Nephron progenitor cell (in vitro differentiated cells): ENCODE data around the gene MESD.

Experiments
- DNase-seq: peaks from one replicate; pipeline ENCODE4 v3.0.0; 2021
- H3K27ac Mint-ChIP-seq: 2 replicates; pipeline ENCODE4 v1.8.0; 2021; ENCODE audit warnings: mild to moderate bottlenecking, moderate library complexity, mixed read lengths
- H3K27me3 Mint-ChIP-seq: 2 replicates; pipeline ENCODE4 v1.8.0; 2021; ENCODE audit warnings: mild to moderate bottlenecking, low read depth, mixed read lengths; ENCODE audit not compliant: poor library complexity
- H3K36me3 Mint-ChIP-seq: 2 replicates; pipeline ENCODE4 v1.8.0; 2021; ENCODE audit warnings: low read depth, mixed read lengths
- H3K4me1 Mint-ChIP-seq: 2 replicates; pipeline ENCODE4 v1.8.0; 2021; ENCODE audit warnings: mixed read lengths
- H3K4me3 Mint-ChIP-seq: 2 replicates; pipeline ENCODE4 v1.8.0; 2021; ENCODE audit warnings: mild to moderate bottlenecking, moderate library complexity, mixed read lengths
- H3K9me3 Mint-ChIP-seq: 2 replicates; pipeline ENCODE4 v1.8.0; 2021; ENCODE audit warnings: mild to moderate bottlenecking, moderate library complexity, mixed read lengths
- TF ChIP-seq, protein P1 (sequence below): fragments of 200-600 bp; sonication (generic); IDR thresholded peaks from 2 replicates; pipeline ENCODE4 v1.5.0; 2021; ENCODE audit warnings: antibody characterized with exemption

Gene MESD

DNA sequence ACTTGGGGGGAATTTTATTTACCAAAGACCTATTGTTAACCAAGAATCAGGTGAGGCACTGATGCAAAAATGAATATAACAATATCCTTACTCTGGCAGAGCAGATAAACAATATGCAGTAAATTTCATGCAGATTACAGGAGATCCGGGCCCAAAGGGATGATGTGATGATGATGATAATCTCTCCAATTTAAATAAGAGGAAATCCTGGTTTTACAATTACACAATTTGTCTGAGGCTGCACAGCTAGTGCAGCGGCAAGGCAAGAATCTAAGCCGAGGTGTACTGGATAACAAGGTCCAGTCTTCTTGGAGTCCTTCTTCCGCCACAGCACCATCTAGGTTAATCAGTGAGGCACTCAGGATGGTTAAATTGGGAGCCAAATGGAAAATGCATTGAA, 2.4 kb upstream of the MESD start:
- Mint-ChIP-seq H3K9me3 (peaks cover 8% of the 10 kb centered on the region), H3K27ac (no peak overlapping the region), H3K27me3 (peaks cover 8% of the 10 kb centered on the region), H3K36me3 (peaks cover 7% of the 10 kb centered on the region), H3K4me1 (peaks cover 17% of the 10 kb centered on the region), H3K4me3 (no peak overlapping the region)
- no peak for DNase-seq
- TF ChIP-seq, protein P1, sequence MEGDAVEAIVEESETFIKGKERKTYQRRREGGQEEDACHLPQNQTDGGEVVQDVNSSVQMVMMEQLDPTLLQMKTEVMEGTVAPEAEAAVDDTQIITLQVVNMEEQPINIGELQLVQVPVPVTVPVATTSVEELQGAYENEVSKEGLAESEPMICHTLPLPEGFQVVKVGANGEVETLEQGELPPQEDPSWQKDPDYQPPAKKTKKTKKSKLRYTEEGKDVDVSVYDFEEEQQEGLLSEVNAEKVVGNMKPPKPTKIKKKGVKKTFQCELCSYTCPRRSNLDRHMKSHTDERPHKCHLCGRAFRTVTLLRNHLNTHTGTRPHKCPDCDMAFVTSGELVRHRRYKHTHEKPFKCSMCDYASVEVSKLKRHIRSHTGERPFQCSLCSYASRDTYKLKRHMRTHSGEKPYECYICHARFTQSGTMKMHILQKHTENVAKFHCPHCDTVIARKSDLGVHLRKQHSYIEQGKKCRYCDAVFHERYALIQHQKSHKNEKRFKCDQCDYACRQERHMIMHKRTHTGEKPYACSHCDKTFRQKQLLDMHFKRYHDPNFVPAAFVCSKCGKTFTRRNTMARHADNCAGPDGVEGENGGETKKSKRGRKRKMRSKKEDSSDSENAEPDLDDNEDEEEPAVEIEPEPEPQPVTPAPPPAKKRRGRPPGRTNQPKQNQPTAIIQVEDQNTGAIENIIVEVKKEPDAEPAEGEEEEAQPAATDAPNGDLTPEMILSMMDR: no peak

DNA sequence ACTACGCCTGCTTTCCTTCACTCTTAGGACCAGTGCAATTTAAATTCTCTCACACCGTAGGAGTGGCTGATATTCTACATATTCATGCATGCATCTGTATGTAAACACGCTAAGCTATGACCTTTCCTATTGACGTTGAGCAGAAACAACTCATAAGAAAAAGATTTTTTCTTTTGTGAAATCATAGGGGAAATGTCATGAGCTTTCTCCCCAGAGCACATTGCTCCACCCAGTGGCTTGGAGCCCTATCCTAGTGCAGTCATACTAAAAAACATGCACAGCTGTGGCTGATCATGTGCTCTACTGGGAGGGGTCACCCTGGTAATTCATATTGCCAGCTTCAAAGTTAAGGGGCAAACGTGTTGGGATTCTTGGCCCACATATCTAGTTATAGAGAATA, 1.8 kb upstream of the MESD start:
- TF ChIP-seq, protein P1: no peak
- peaks cover 7% of the 10 kb centered on the region for H3K36me3 Mint-ChIP-seq
- H3K27ac Mint-ChIP-seq: no peak overlapping the region
- no peak for DNase-seq
- peaks cover 8% of the 10 kb centered on the region for H3K27me3 Mint-ChIP-seq
- peaks cover 23% of the 10 kb centered on the region for H3K4me1 Mint-ChIP-seq
- peaks cover 7% of the 10 kb centered on the region for H3K9me3 Mint-ChIP-seq
- H3K4me3 Mint-ChIP-seq: no peak overlapping the region

DNA sequence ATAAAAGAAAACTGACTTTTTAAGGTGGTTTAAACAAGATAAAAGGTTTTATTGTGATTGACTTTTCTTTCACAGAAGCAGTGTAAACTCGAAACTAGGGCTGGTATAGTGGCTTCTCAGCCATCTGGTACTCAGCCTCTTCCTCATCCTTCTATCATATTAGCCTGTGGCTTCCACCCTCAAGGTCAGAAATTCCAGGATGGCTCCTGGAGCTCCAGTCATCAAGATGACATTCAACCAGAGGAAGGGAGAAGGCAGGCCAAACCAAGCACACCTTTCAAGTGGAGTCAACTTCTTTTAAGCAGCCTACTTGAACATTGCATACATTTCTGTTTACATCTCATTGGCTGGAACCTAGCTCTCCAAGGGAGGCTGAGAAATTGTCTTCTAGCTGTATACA, 1.3 kb upstream of the MESD start:
- Mint-ChIP-seq H3K9me3 (peaks cover 3% of the 10 kb centered on the region), H3K27me3 (peaks cover 8% of the 10 kb centered on the region), H3K27ac (no peak overlapping the region), H3K36me3 (peaks cover 10% of the 10 kb centered on the region), H3K4me1 (peaks cover 28% of the 10 kb centered on the region), H3K4me3 (no peak overlapping the region)
- TF ChIP-seq, protein P1: no peak
- DNase-seq: no peak

DNA sequence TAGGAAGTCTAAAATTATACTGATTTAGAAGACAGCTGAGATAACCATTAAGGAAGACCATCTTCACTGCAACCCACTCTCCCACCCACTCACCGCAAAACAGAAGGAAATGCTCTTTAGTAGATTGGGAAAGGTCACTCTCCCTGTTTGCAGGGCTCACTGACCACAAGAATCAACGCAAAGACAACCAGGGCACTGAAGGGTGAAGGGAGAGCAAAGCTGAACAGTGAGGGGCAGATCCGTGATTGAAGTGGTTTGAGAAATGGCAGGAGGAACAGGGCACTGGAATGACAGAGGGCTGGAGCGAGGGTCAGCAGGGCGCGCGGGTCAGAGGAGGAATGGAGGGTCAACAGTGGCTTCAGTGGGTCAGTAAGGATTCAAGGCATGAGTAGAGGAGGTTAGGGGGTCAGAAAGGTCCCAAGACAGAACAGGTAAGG, 520 bp downstream of the MESD start:
- peaks cover 37% of the 10 kb centered on the region for H3K4me1 Mint-ChIP-seq
- peak overlapping the region; percentile 97 for H3K27ac Mint-ChIP-seq
- H3K36me3 Mint-ChIP-seq: peaks cover 16% of the 10 kb centered on the region
- H3K4me3 Mint-ChIP-seq: peak overlapping the region; percentile 94
- peak; percentile 61 for DNase-seq
- no peaks in the 10 kb centered on the region for H3K9me3 Mint-ChIP-seq
- TF ChIP-seq, protein P1: no peak
- H3K27me3 Mint-ChIP-seq: peaks cover 4% of the 10 kb centered on the region

DNA sequence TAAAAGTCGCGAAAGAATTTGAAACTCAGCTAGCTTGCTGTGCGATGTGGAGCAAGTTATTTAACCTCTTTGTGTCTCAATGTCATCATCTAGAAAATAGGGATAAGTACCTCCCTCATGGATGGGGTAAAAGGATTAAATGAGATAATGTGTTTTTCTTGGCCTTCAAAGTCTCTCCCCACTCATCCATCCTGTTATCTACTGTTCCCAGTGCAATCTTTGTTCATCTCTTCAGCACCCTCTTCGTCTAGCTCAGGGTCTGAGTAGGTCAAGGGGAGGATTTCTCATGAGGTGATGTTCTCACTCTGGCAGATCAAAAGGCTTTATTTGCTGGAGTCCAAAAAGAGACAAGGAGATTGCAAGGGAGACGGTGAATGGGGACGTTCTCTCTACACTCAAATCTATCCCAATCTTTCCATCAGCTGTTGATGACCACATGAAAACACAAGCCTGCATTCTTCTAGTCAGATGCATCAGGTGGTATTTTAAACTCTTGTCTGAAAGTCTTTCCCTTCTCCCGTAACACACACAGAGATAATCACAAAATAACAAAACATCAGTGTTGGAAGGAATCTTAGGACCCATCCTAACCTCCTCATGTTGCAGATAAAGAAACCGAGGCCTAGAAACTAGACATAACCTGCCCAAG, 1.3 kb downstream of the MESD start:
- Mint-ChIP-seq H3K27ac (peak overlapping the region; percentile 23), H3K4me3 (peak overlapping the region; percentile 94), H3K27me3 (peaks cover 4% of the 10 kb centered on the region), H3K4me1 (peaks cover 37% of the 10 kb centered on the region), H3K9me3 (no peaks in the 10 kb centered on the region), H3K36me3 (peaks cover 19% of the 10 kb centered on the region)
- DNase-seq: no peak
- TF ChIP-seq, protein P1: no peak

DNA sequence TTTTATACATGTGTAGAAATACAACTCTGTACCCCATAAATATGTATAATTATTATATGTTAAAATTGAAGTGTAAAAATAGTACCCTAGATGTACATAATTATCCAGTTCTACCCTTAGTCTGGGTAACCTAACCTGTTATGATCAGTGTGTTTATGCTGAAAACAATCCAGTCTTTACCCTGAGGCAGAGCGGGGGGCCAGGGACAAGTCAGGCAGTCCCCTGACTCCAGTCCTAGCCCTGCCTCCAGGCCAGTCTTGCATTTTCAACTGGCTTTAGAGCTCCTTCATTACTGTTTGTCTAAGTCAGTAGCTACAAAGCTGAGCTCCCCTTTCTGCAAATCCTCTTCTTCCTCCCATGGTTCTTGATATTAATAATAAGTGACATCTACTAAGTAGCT, 3.1 kb downstream of the MESD start:
- no peak for DNase-seq
- Mint-ChIP-seq H3K4me3 (no peak overlapping the region), H3K36me3 (peaks cover 31% of the 10 kb centered on the region), H3K27ac (no peak overlapping the region), H3K9me3 (no peaks in the 10 kb centered on the region), H3K4me1 (peaks cover 37% of the 10 kb centered on the region), H3K27me3 (no peaks in the 10 kb centered on the region)
- TF ChIP-seq, protein P1: no peak
